ENCODE data around the gene EDN3.
"Not testable (repeated sequence)": the region's sequence is repeated elsewhere in the genome, so short reads cannot be mapped to it uniquely, and the experiment has no call there.

Gene EDN3

GRCh38 chr20:59334651-59335300, 34.4 kb downstream of the EDN3 start:
- H3K4me3 ChIP-seq (ENCODE audit: low read depth, low read length): no peak overlapping the region

GRCh38 chr20:59335377-59335776, 35.0 kb downstream of the EDN3 start:
- no peak overlapping the region for H3K4me3 ChIP-seq (ENCODE audit: low read depth, low read length)

- H3K4me3 ChIP-seq (ENCODE audit: low read depth, low read length): no peak overlapping the region
Measured at GRCh38 chr20:59336540-59336939, 36.1 kb downstream of the EDN3 start.

GRCh38 chr20:59338444-59338843, 38.0 kb downstream of the EDN3 start:
- H3K4me3 ChIP-seq (ENCODE audit: low read depth, low read length): not testable (repeated sequence)

GRCh38 chr20:59340201-59340885, 39.9 kb downstream of the EDN3 start:
- no peak overlapping the region for H3K4me3 ChIP-seq (ENCODE audit: low read depth, low read length)

- H3K4me3 ChIP-seq (ENCODE audit: low read depth, low read length): not testable (repeated sequence)
Measured at GRCh38 chr20:59341285-59342022, 41.0 kb downstream of the EDN3 start.

GRCh38 chr20:59342023-59342957, 41.9 kb downstream of the EDN3 start:
- no peak overlapping the region for H3K4me3 ChIP-seq (ENCODE audit: low read depth, low read length)

- H3K4me3 ChIP-seq (ENCODE audit: low read depth, low read length): no peak overlapping the region
Measured at GRCh38 chr20:59346061-59346460, 45.6 kb downstream of the EDN3 start.

GRCh38 chr20:59349277-59349676, 48.9 kb downstream of the EDN3 start:
- no peak overlapping the region for H3K4me3 ChIP-seq (ENCODE audit: low read depth, low read length)

GRCh38 chr20:59350330-59351156, 50.1 kb downstream of the EDN3 start:
- no peak overlapping the region for H3K4me3 ChIP-seq (ENCODE audit: low read depth, low read length)

GRCh38 chr20:59351157-59352040, 51.0 kb downstream of the EDN3 start:
- H3K4me3 ChIP-seq (ENCODE audit: low read depth, low read length): no peak overlapping the region

- no peak overlapping the region for H3K4me3 ChIP-seq (ENCODE audit: low read depth, low read length)
Measured at GRCh38 chr20:59352541-59352940, 52.1 kb downstream of the EDN3 start.

- no peak overlapping the region for H3K4me3 ChIP-seq (ENCODE audit: low read depth, low read length)
Measured at GRCh38 chr20:59352990-59353389, 52.6 kb downstream of the EDN3 start.

- H3K4me3 ChIP-seq (ENCODE audit: low read depth, low read length): no peak overlapping the region
Measured at GRCh38 chr20:59354460-59354859, 54.0 kb downstream of the EDN3 start.

- no peak overlapping the region for H3K4me3 ChIP-seq (ENCODE audit: low read depth, low read length)
Measured at GRCh38 chr20:59355242-59355641, 54.8 kb downstream of the EDN3 start.

- no peak overlapping the region for H3K4me3 ChIP-seq (ENCODE audit: low read depth, low read length)
Measured at GRCh38 chr20:59356662-59357165, 56.3 kb downstream of the EDN3 start.

- H3K4me3 ChIP-seq (ENCODE audit: low read depth, low read length): not testable (repeated sequence)
Measured at GRCh38 chr20:59358793-59359192, 58.4 kb downstream of the EDN3 start.

- no peak overlapping the region for H3K4me3 ChIP-seq (ENCODE audit: low read depth, low read length)
Measured at GRCh38 chr20:59359906-59360725, 59.7 kb downstream of the EDN3 start.
